NAMALWA (cell line): ENCODE measurements around the gene PLCB1.
"Not testable (repeated sequence)": the region's sequence is repeated elsewhere in the genome, so short reads cannot be mapped to it uniquely, and the experiment has no call there.

ENCODE experiments used
- DNase-seq: peaks from one replicate; pipeline ENCODE4 v3.0.0-alpha.2; 2015; ENCODE audit warnings: low spot score

Gene PLCB1

DNA sequence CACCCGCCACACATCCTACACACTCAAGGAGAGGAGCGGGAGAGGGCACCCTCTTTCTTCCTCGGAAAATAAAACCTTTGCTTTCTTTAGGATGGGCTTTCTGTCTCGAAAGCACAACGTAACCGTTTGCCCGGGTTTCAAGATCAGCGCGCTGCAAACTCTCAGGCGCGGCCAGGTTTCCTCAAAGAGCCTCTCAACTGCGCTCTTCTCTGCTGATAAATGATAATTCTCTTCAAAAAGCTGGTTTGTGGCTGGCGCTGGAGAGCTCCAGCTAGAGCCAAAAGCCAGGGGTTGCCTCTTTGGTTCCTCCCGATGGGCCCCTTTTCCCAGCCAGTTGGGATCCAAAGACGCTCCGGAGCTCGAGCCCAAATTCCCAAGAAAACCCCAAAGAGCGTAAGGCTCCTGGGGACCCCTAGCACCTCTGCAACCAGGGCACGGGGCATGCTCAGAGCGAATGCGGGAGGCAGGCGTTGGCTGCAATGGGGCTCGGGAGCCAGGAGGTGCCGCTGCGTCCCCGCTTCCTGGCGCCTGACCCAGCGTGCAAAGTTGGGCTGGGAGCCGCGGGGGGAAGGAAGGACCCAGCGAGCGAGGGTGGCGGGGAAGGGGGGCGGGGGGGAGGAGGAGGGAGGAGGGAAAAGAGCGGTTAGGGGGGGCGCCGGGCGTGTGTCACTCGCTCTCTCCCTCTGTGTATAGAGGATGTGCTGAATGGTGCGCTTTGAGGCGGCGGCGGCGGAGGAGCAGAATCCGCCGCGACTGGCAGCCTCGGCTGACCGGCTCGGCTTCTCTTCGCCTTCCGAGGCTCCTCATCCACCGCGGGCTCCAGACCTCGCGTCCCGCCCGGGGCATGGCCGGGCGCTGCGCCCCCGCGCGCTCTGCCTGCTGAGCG lies at the start of gene PLCB1:
TSS of gene PLCB1 (plus strand) at position 669 of the 886 bp plus-strand sequence. CDS start 386 bp downstream, outside the sequence.
- DNase-seq, result peak; percentile 61

DNA sequence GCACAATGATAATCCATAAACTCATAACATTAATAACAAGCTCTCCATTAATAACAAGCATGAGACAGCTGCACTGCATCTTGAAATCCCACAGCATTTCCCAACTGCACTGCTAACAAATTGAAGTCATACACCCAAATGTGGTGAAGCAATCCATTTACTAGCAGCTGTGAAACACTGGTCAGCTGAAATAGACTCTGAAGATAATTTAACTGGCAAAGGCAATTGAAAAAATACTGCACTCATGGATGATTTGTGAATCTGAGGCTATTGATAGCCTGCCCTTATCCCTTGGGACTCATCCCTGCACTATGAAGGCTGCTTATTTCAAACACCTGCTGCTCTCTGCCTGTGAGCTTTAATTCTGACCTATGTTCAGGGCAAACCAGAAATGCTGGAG lies 49.1 kb upstream of the PLCB1 start:
- DNase-seq, result no peak

DNA sequence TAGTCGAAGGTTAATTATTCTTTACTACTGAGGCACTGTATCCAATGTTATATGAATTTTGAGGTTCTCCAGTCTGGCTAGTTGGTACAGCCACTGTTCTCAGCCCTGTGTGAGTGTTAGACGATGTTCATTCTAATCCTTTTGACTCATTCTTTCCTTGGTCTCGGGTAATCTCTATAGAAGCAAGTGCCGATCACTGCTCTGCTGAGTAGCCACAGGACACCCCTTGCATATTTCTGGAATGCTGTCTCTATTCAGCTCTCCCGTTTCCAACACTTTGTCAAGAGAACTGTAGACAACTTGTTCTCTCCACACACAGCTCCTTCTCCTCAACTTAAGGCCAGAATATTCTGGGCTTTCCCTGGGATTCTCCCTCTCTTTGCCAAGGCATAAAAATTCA lies 42.4 kb upstream of the PLCB1 start:
- no peak for DNase-seq

DNA sequence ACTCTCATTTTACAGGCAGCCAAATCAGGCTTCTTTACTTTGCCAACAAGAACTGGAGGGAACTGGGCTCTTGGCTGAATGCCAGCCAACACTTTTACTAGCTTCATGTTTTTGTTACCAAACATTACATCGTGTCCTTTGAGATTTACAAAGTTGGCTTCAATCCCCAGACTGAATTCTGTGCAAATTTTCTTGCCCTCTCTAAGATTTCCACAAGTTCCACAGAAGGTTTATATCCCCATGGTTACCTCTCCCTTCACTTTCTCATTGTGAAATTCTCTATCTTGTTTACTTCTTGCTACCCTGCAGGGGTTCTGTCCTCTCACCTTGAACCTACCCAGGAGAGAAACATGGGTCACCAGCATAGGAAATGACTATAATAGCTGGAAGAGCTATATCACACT lies 37.6 kb upstream of the PLCB1 start:
- no peak for DNase-seq

DNA sequence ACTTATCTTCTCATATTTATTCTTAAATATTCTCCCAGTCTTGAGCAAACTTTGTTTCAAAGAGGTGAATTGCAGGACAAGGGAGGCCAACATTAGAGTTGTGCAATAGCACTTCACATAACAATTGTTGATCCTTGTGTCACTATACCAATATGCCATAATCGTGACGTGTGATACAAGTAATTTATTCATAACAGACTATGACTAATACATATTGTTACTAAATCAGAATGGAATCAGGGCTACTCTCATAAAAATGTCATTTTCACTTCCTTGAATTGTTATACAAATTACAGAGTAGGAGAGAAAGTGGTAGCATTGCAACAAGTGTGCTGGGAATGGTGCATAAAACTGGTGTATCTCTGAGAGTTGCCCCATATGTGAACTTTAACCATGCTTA lies 37.2 kb upstream of the PLCB1 start:
- no peak for DNase-seq

DNA sequence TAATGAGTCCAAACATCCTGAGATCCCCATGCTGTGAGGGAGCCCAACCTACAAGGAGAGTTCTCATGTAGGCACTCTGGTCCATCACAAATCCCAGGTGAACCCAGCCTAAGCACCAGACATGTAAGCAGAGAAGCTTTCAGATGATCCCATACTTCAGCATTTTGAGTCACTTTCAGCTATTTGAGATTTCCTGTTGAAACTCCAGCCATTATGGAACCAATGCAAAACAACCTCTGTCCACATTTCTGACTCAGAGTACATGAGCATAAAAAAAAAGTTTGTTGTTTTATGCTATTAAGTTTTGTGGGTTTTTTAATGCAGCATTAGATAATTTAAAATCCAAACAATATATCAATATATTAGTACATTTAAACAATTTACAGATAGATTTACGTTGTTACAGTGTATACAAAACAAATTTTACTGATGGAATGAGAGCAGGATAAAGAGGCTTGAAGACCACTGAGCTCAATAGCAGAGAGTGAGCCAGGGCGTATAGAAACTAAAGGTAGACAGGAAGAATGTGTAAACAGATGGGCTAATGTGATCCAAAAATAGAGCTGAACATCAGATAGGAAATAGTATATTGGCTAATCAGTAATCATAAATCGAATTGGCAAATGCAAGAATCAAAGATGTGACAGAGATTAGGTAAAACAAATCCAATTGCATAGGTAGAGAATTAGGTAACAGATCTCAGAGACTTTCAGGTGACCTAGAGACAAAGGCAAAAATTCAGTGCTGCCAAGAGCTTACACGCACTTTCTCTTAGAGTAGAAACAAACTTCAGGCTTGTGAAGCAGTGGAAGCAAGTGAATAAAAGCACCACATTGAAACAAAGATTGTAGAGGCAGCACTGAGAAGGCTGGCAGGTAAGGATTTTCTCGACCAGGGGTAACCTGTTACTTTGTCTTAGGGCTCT lies 36.2 kb upstream of the PLCB1 start:
- no peak for DNase-seq

DNA sequence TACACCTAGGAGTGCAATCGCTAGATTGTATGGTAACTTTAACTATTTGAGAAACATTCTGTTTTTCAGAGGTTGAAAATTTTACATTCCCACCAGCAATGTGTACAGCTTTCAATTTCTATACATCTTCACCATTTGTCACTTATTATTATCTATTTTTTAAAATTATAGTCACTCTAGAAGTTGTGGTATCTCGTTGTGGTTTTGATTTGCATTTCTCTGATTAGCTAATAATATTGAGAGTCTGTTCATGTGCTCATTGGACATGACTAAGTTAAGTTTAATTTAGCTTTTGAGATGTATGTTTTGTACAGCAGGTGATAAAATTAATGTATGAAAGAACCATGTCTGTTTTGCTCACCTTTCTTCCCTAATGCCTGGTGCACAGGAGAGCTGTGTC lies 34.8 kb upstream of the PLCB1 start:
- no peak for DNase-seq

DNA sequence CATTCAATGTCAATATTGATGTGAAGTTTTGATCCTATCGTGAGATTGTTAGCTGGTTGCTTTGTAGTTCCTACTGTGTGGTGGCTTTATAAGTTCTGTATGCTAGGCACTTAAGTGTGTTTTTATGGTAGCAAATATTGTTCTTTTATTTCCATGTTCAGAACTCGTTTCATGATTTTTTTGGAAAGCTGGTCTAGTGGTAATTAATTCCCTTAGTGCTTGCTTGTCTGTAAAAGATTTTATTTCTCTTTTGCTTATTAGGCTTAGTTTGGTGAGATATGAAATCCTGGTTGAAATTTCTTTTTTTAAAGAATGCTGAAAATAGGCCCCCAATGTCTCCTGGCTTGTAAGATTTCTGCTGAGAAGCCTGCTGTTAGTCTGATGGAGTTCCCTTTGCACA lies 27.8 kb upstream of the PLCB1 start:
- no peak for DNase-seq

DNA sequence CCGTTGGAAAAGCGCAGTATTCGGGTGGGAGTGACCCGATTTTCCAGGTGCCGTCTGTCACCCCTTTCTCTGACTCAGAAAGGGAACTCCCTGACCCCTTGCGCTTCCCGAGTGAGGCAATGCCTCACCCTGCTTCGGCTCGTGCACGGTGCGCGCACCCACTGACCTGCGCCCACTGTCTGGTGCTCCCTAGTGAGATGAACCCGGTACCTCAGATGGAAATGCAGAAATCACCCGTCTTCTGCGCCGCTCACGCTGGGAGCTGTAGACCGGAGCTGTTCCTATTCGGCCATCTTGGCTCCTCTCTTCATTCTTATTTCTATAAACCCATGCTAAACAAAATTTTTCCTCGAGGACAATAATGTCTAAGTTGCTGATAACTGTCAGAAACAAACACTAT lies 17.5 kb upstream of the PLCB1 start:
- DNase-seq, result not testable (repeated sequence)

DNA sequence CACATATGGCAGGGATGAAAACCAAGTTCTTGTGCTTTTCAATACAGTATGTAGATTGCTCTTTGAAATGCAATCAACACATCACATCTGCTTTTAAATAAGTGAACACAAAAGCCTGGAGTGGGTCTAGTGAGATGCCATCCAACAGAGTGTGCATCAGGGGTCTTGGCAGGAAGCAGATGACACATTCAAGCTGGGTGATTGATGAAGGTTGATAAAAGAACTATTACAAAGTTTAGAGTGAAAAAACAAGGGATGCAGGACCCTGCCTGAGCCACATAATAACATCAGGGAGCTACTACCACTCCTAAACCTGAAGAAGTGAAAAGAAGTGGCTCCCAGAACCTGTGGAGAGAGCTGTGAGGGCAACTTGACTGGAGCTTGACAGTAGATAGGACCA lies 16.6 kb upstream of the PLCB1 start:
- DNase-seq, result no peak

DNA sequence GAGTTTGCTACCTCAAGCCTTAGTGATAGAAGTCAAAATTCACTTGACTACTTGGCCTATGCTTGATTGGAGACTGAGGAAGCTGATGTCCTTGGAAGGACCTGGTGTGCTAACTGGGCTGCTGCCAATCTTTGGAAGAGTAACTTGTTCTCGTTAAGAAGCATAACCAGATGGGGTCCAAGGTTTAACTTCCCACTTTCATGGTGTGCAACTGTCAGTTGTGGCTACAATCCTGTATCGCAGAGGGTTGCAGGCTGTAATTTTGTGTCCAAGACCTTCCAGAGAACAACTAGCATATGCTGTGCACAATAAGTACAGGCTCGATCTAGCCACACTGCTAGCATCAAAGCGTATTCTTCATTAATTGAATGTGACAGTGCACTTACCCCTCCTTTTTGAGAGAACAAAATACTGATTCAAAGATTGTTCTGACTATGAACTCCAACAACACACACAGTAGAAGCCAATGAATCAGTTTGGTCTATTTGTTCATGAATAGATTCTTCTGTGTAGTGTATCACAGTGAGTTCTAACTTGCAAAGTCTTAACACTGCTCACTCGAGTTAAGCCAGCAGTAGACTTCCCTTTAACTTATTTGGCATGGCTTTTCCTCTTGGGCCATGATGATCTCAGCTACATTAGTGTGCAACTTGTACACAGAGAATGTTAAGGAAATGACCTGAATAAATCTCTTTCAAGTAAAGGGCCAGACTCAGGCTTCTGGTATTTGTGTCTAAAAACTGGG lies 15.8 kb upstream of the PLCB1 start:
- no peak for DNase-seq

DNA sequence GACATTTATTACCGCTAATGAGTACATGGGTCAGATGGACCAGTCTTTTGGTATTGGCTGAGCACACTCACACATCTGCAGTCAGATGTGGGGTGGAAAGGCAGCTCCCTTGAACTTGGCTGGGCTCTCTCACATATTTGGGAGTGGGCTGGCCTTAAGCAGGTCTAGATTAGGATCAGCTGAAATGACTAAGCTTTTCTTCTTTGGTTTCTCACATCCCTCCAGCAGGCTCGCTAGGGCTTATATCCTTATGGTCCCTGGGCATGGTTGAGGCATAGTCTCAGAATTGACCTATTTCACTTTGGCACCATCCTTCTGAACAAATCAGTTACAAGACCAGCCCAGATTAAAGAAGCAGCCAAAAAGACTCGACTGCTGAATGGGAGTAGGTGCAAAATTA lies 14.4 kb upstream of the PLCB1 start:
- no peak for DNase-seq

DNA sequence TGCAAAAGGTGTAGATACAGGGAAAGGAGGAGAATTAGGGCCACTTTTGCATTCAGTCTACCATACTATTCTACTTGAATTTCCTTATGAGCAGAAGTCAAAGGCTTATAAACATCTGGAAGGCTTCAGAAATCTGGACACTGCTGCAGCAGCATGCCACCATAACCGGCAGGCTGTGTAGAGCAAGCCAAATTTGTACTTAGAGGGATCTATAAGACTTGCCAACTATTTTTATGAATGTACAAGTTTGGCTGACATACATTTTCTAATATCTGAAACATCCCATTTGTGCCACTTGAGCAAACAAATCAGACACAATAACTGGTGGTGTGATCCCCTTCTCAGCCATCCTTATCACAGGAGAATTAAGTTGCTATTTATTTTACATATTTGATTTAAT lies 14.0 kb upstream of the PLCB1 start:
- DNase-seq, result no peak

DNA sequence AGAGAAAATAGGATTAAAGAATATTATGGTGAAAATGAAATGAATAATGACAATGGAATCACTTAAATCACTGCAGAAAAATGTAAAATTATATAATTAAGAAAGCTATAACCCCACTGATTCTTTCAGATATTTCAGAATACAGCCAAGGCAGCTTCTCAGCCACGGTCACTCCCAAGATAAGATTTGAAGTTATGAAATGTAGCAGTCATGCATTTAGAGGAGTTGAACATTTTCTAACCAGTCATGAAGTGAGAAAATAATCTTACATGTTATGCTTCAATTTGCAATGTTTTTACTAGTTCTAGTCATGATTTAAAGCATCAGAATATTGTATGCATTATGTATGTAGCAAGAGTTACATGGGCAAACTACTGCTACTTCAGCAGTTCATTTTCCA lies 13.3 kb upstream of the PLCB1 start:
- no peak for DNase-seq

DNA sequence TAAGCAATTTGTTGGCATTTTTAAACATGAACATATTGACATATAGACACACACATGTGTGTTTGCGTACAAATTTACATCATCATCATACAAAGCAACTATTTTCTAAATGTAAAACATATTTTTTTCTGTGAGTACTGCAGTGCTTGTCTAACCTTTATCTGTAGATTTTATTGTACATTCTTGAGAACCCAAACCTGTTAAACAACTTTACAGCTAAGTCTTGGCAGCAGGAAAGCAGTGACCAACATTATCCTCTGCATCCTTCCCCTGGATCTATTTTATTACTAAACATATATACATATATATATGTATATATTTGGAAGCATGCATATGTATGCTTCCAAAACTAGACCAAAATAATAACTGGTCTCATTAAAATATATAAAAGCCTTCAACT lies 10.4 kb upstream of the PLCB1 start:
- no peak for DNase-seq

DNA sequence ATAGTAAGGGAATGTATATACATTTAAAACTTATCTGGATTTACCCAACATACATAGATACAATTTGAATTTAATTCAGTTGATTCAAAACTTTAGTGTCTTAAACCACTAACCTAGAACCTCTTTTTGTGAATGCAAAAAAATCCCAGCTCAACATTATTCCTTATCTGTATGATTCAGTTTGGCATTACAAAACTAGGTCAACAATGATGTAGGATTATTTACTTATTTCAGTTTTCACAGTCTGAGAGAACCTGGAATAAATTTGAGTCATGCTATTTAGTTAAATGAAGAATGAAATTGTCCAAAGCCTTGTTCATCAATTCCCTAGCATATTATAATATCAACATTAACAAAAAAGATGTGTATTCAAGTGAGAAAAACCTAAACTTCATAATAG lies 7.4 kb upstream of the PLCB1 start:
- DNase-seq, result no peak

DNA sequence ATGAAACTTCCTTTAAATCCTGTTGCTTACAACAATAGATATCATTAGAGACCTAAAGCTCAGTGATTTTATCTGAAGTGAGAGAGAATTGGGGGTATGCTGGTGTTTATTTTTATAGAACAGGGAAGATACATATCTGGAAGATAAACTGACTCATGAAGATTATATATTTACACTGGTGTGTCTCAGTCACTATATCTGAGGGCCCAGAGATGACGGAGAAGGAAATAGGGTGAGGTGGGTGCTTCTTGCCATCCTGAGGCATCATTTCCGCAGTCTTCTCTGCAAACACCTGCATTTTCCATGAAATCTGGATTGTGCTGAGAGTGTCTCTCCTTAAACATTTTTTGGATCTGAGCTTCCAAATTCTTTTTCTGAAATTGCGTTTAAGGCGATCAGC lies 5.9 kb upstream of the PLCB1 start:
- DNase-seq, result no peak

DNA sequence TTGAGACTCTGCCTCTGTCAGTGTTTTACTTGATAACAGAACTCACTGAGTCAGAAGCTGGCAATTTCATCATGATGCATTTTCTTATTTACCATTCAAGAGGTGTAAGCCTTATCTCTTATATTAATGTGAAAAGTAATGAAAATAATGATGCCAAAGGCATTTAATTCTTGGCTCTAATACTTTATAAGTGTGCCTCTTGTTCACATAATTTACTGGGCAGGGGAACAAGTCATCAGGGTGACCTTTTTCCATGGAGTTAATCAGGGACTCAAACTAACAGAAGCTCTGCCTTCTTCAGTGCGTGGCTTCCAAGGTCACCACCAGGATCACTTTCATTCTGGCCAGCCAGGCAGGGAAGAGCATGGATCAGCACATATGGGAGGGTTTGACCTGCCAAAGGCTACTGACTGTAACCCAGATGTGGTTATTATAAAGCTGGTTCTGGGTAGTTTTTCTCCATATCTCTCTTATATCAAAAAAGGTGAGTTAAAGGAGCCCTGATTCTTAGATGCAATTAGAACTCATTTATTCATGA lies 5.2 kb upstream of the PLCB1 start:
- no peak for DNase-seq

DNA sequence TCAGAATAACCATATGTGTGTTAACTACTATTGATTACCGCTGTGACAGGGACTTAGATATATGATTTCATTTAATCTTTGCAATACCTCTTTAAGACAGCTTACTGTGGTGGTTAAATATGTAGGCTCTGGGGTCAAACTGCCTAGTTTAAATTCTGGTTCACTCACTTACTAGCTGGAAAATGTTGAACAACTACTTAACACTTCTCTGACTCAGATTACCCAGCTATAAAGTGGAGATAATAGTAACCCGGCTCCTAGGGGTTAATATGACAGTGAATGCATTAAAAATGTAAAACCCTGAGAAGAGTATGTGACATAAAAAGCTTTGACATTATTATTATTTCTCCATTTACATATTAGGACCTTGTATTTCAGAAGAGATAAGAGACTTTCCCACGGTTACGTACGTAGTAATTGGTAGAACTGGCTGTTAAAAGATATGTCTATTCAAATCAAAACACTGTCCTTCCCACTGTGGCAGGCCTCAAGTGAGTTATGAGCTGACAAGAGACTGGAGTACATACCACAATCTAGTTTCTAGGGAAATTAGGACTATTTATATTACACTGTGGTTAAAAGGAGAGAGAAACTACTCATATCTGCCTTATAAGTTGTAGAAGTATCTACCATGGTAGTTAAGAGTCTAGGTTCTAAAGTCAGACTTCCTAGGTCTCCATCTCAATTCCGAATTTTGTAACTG lies 4.4 kb upstream of the PLCB1 start:
- no peak for DNase-seq

DNA sequence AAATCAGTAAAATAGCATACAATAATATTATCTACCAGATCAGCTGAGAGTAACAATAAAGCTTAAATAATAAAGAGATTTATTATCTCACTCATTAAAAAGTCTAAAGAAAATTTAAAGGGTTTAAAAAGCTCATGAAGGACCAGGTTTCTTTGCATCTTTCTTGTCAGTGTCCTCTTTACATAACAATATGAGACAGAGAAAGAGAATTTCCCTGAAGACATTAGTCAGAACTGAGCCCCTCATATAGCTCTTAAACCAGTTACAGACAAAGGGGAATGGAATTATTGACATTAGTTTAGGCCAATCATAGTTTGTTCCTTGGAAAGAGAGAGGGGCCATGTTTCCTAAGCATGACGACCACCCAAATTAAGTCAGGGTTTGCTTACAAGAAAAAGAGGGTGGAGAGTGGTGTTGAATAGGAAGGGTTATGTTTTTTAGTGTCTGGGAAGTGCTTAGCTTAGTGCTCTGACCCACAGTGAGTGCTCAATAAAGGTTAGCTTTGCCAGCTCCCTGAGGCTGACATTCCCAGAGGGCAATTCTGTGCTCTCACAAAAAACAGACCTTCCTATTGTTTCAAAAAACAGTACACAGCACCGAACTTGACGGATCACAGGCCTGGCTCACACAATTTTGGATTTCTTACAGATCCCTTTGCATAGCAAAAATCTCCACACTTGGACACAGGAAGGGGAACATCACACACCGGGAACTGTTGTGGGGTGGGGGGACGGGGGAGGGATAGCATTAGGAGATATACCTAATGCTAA lies 3.6 kb upstream of the PLCB1 start:
- DNase-seq, result no peak
